GM21717 (cell line): ENCODE measurements around the gene COQ8A.
"Not testable (repeated sequence)": the region's sequence is repeated elsewhere in the genome, so short reads cannot be mapped to it uniquely, and the experiment has no call there.

Experiments used
- ATAC-seq: cut with Tn5 transposase; IDR thresholded peaks from one replicate; pipeline ENCODE4 v1.9.1; 2021; ENCODE audit warnings: mild to moderate bottlenecking, moderate library complexity; ENCODE audit not compliant: unreplicated experiment

COQ8A gene

DNA sequence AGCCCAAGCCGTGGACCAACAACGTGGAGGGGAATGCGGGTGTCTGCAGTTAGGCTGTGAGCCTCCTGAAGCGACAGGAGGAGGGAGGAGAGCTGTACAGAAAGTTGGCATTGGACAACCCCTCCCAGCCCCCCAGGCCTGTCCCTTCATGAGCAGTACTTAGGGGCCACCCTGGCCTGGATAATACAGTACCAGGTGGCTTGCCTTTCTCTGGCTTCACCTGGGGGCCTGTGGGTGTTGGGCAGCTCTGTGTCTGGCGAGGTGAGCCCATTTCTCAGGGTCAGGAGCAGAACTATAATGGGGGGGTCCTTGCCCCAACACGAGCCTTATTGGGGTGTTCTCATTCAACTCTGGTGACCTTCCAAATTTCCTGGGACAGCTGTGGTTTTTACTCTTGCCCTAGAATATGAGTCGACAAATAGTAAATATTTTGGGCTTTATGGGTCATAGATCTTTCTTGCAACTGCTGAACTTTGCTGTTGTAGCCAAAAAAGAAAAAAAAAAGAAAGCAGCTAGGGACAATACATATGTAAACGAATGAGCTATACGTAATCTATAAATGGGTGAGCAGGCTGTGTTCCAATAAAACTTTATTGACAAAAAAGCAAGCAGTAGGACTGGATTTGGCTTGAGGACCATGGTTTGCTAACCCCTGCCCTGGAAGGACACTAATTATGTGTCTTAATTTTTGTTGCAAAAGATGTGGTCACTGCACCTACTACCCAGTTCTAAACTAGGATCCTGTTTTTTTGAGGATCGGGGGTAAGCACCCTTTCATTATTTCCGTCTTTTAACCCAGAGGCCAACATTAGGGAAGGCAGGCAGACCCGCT, 11.4 kb downstream of the COQ8A start:
- no peak for ATAC-seq

DNA sequence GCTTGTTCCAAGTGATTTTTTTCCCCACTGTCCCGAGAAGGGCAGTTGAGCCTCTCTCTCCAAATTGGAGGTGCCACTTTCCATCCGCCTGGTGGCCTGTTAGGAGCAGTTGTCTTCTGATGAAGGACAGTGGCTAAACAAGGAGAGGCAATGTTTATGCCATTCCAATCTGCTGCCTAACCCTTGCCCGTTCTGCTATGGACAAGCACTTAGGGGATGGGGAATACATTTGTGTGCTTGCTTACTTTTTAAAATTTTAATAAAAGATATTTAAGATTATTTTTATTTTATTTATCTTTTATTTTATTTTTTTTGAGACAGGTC, 12.0 kb downstream of the COQ8A start:
- no peak for ATAC-seq

DNA sequence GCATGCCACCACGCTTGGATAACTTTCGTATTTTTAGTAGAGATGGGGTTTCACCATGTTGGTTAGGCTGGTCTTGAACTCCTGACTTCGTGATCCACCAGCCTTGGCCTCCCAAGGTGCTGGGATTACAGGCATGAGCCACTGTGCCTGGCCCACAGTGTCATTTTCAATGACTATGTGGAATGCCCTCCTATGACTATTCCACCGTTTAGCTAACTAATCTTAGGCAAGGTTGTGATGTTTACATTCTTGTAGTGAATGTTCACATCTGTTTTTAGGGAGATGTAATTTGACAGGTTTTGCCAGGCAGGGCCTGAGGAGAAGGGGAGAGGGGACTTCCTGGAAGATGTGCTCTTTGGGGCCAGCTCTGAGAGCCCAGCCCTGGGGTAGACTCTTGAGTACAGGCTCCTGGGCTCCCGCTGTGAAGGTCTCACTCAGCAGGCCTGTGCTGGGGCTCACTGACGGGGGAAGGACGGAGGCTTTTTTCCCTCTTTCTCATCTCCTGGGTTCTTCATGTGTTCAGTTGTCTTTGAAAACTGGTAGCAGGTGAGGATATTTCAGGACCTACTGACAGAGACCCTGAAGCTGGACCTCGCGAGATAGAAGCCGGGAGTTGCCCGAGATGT, 13.2 kb downstream of the COQ8A start:
- ATAC-seq, result no peak

DNA sequence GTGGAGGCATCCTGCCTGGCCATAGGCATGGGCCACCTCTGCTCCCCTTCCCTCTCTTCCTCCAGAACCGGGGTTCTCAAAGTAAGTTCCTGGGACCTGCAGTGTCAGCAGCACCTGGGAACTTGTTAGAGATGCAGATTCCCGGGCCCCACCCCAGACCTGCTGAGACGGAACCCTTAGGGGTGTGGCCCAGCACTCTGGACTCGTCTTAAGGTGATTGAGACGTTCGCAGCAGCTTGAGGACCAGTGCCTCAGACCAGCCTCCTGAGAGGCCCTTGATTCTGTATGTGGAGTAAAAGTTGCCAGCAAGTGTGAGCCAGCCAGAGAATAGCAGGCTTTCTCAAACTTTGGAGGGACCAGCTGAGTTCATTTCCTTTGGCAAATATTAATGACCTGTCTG, 14.2 kb downstream of the COQ8A start:
- no peak for ATAC-seq

DNA sequence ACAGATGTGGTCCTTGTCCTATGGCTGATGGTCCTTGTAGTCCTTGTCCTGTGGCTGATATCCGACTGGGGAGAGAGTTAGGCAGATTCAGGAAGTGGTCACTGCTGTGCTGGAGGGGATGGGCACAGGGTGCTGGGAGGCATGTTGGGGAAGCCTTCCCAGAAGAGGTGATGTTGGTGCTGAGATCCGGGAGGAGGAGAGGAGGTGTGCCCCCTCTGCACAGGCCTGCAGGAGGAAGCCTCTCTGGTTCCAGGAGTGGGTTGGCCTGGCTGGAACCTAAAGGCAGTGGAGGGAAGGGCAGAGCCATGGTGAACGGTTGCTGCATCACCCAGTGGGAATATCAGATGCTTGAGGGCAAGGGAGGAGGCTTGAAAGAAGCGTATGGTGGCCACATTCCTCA, 14.7 kb downstream of the COQ8A start:
- ATAC-seq, result no peak

DNA sequence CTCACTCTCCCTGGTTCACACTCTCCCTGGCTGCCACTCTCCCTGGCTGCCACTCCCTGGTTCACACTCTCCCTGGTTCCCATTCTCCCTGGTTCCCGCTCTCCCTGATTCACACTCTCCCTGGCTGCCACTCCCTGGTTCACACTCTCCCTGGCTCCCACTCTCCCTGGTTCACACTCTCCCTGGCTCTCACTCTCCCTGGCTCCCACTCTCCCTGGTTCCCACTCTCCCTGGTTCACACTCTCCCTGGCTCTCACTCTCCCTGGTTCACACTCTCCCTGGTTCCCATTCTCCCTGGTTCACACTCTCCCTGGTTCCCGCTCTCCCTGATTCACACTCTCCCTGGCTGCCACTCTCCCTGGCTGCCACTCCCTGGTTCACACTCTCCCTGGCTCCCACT, 15.8 kb downstream of the COQ8A start:
- not testable (repeated sequence) for ATAC-seq

DNA sequence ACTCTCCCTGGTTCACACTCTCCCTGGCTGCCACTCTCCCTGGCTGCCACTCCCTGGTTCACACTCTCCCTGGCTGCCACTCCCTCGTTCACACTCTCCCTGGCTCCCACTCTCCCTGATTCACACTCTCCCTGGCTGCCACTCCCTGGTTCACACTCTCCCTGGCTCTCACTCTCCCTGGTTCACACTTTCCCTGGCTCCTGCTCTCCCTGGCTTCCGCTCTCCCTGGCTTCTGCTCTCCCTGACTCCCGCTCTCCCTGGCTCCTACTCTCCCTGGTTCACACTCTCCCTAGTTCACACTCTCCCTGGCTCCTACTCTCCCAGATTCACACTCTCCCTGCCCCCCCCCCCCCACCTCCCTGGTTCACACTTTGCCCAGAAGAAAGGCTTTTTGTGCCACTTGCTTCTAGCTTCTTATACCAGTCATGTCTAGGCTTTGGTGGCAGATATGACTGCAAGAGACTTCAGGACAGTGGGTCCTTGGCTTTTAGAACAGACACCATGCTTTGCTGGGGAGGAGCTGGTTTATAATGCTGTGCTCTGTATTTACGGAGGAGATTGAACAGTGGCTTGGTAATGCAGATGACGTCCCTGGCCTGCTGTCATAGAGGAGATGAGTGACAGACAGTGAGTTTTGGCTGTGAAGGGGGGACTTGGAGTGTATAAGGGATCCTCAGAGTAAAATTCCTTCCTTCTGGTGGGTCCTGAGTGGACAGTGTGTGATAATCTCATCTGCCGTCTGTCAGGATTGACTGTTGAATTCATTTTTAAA, 17.0 kb downstream of the COQ8A start:
- no peak for ATAC-seq

DNA sequence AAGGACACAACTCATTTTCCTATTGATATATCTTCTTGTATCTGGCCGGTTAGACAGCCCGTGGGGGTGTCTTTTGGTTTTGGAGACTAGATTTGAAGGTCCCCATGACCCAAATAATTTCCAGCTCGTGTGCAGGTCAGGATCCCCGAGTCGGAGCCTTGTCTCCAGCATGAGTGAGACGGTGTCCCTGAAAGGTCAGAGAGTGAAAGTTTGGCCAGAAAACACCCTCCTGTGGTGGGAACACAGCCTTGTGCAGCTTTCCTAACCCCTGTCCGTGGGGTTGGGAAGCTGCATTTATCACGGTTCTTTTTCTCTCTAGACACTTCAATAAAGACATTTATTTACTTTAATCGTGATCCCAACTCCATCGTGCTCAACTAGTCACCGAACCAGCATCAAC, 17.6 kb downstream of the COQ8A start:
- ATAC-seq, result no peak

DNA sequence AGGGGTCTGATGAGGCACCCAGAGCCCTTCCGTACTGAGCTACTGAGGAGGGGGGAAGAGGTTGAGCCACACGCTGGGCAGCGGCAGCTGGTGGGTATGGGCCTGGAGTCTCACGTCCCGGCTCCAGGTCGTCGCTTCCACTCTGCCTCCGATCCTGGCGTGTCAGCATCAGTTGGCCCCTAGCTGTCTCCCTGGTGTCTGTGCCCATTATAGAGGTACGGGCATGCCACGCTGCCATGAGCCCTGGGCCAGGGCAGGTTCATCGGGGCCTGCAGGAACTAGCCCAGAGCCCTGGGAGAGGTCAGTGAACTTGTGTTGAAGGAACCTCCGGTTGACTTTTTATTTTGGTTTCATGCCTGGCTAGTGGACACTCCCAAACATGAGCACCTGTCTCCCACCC, 18.2 kb downstream of the COQ8A start:
- no peak for ATAC-seq

DNA sequence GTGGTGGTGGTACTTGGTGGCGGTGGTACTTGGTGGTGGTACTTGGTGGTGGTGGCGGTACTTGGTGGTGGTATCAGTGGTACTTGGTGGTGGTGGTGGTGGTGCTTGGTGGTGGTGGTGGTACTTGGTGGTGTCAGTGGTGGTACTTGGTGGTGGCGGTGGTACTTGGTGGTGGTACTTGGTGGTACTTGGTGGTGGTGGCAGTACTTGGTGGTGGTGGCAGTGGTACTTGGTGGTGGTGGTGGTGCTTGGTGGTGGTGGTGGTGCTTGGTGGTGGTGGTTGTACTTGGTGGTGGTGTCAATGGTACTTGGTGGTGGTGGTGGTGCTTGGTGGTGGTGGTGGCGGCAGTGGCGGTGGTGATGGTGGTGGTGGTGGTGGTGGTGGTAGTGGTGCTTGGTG, 20.2 kb downstream of the COQ8A start:
- ATAC-seq, result no peak

DNA sequence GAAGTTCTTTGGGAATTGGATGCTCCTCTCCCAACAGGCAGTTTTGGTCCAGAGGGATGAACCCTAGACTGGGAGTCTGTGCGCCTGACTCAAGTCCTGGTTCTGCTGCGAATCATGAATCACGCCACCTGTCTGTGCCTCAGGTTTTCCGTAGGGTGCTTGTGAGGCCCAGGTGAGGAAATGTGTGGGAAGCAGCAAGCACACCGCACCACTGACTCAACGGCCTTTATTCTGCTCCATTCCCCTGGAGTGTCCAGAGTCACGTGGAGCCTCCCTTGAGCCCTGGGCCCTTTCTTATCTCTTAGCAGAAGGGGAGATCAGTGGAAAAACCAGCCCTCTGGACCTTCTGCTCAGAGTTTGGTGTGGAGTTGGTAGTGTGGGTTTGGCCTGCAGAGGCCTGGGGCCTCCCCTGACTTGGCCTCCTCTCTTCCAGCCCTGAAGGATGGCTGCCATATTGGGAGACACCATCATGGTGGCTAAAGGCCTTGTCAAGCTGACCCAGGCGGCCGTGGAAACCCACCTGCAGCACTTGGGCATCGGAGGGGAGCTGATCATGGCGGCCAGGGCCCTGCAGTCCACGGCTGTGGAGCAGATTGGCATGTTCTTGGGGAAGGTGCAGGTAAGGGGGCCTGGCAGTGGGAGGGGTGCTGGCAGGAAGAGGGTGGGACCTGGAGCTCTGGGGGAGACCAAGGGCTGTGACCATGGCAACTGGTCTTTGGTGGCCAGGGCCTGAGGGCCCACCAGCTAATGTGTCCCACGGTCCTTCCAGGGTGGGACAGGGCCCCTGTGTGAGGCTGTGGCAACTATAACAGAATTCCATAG, 21.1 kb downstream of the COQ8A start:
- no peak for ATAC-seq

DNA sequence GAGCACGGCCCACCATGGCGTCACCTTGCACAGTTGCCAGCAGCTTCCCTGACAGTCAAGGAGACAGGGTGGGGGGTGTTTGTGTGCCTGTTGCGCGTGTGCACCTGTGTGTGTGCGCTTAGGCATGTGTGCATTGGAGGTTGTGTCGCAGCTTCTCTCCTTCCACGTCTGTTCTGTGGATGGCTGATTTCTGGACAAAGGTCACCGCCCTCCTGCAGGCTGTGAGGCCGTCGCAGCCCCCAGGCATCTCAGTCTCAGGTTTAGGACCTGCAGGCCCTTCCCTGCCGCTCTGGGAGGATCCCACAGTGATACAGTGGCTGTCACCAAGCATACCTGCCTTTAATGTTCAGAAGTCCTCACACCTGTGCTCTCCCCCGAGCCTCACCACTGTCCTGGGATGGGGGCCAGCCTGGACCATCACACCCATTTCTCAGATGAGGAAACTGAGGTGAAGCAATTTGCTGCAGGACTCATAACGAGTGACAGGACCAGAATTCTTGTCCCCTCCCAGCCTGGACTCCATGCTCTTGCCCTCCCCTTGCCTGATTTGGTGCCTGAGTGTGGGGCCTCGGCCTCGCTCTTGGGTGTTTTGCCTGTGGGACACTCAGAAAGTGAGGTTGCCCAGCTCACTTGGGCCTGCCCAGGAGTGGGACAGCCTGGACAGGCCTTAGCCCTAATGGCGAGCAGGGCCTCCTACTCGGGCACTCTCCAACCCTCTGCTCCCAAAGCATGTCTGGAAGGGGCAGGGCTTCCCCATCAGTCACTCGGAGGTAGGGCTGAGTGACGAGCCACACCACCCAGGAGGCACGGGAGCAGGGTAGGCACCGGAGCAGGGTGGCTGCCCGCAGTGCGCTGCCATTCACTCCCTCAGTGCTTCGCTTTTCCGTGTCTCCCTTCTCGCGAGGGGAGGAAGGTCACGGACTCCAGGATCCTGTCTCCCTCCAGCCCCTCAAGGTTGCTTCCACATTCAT, 22.6 kb downstream of the COQ8A start:
- no peak for ATAC-seq

DNA sequence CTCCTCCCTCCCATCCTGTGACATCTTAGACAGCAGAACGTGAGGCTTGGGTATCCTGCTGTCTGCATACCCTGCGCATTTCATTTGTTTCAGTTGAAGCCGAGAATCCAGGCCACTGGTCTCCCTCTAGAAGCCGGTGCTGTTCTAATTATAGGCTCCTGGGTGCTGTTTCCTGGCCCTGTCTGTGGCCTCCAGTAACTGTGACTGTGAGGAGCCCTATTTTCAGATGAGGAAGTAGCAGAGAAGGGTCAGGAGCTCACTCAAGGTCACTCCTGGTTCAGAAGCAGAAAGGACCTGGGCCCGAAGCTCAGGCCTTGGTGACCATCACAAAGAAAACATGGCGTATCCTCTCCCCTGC, 24.0 kb downstream of the COQ8A start:
- no peak for ATAC-seq

DNA sequence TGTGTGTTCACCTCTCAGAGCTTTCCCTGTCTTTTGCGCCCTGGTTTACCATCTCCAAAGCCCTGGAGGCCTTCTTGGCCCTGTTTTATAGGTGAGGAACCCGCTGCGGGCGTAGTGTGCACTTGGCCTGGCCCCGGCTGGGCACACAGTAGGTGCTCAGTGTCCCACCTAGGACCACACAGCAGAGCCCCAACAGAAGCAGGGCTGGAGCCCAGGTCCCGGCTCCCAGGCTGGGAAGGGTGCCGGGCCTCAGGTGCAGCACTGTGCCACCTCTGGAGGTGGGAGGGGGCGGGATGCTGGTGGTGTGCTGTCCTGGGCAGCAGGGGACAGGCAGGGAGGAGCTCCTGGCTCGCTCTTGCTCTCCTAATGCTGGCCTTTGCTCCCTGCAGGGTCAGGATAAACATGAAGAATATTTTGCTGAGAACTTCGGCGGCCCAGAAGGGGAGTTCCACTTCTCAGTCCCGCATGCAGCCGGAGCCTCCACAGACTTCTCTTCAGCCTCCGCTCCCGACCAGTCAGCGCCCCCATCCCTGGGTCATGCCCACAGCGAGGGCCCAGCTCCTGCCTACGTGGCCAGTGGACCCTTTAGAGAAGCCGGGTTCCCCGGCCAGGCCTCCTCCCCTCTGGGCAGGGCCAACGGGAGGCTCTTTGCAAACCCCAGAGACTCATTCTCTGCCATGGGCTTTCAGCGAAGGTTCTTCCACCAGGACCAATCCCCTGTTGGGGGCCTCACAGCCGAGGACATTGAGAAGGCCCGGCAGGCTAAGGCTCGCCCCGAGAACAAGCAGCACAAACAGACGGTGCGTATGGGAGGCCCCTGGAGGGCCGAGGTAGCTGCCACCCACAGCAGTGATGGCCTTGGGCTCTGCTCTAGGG, 24.8 kb downstream of the COQ8A start:
- no peak for ATAC-seq

DNA sequence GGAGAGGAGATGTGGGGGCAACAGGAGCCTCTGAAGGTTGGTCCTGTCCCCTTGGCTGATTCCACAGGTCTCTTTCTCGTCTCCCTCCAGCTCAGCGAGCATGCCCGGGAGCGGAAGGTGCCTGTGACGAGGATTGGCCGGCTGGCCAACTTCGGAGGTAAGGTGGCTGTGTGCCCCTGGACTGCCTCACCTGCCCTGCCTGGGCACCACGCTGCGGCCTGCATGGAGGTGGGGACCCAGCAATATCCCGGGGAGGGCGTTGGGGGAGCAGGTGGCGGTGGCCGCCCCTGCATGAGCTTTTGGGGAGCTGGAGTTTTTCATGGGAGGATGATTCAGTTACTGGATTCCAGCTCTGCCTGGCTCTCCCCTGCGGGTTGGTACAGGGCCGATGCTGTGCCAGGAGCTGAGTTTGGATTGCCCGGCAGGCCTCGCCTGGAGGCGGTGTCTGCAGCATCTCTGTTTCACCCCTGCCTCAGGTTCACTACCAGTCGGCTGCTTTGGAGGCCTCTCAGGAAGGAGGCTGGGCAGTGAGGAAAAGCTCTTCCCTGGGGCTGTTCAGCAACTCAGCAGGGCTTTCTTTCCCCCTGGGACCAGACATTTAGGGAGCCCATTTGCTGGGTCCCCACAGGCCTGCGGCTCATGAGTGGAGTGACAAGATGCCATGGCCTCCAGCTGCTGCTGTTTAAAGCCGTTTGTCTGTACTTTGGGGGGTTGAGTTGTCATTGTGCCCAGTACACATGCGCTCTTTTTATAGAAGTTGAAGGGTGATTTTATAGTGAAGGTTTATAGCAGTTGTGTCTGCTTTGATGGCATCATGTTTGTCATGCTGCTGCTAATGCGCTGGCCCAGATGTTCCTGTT, 25.7 kb downstream of the COQ8A start:
- no peak for ATAC-seq

DNA sequence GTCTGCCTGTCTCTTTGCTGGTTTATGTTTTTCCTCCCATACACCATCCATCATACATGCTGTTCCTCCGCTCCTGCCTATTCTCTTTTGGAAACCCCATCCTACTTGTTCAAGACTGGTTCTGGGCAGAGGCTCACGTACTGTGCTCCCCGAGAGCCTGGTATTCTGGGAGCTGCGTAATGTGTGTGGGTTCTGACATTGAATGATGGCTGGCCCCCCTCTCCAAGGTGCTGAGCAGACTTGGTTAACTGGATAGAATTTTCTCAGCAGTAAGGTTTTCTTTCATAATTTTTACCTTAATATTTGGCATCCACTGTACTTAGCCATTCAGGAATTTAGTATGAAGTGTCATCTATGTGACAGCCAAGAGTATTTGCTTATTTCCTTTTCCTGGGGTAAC, 26.6 kb downstream of the COQ8A start:
- no peak for ATAC-seq

DNA sequence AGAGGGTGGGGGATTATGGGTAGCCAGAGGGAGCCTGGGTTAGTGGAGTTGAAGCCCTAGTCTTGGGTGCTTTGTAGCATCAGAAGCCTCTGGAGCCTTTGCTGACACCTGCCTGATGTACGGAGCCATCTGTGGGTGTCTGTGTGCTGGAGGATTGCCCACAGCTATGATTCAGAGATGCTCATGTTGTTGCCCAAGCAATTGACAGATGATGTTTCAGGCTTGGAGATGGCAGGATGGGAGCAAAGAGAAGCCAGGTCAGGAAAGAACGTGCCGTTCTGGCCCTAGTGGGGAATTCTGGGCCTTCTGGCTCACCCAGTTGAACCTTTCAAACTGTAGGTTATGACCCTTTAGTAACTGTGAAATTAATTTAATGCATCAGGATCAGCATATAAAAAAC, 27.6 kb downstream of the COQ8A start:
- ATAC-seq, result no peak

DNA sequence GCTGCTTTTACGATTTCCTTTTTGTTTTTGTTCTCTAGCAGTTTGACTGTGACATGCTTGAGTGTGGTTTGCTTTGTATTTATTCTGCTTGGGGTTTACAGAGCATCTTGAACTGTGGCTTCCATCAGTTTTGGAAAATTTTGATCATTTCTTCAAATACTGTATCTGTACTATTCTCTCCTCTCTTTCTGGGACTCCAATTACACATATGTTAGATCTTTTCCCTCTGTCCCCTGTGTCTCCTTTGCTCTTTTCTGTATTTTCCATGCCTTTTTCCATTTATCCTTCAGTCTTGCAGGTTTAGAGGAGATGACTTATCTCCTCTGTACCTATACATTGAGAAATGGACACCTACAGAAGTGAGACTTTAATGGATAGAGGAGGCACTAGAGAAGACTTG, 31.7 kb downstream of the COQ8A start:
- no peak for ATAC-seq
